Fibroblast of lung (primary cell): ENCODE data around the gene TECPR2.

Source experiments
- CTCF ChIP-seq, 2 donors: IDR thresholded peaks in 1 of 2; conservative IDR thresholded peaks in 1 of 2; 1 replicate in 1 of 2; 2 replicates in 1 of 2; pipeline ENCODE4 v1.5.1; 2011 to 2012; ENCODE audit warnings: low read length in 2 of 2, control low read depth in 1 of 2, inconsistent platforms in 1 of 2, low read depth in 1 of 2, mild to moderate bottlenecking in 1 of 2
- EZH2 ChIP-seq: IDR thresholded peaks from 2 replicates; pipeline ENCODE4 v1.5.1; 2012; ENCODE audit warnings: low read length, control low read depth, mild to moderate bottlenecking; ENCODE audit errors: missing control alignments

GRCh38 chr14:102512793-102513300, 150.1 kb downstream of the TECPR2 start:
- TF ChIP-seq CTCF (conservative IDR thresholded peaks at IDR 0.05 in 1 of 2, IDR thresholded peaks at IDR 0.05 in 1 of 2; ENCODE audit: low read depth in 1 of 2, low read length in 2 of 2) (no peak), EZH2 (no peak)
